SK-N-SH (cell line): ENCODE data around the gene C12orf56. TPM values are rescaled to one million over a fixed set of nuclear protein-coding genes. Genes with fewer than 3 reads are reported as not detected.

Source experiments
- CTCF ChIA-PET: fragments of 300-600, 350-600 bp; formaldehyde crosslinking; extraction: SDS; loops from one replicate; lab custom pipeline; 2021; lab: Yijun Ruan, JAX
- POLR2A ChIA-PET: fragments of 350-600 bp; sonication (Branson Sonifier 250); formaldehyde crosslinking; extraction: SDS; loops from one replicate; lab custom pipeline; 2020; ENCODE audit warnings: antibody characterized with exemption, inconsistent platforms; lab: Yijun Ruan, JAX
- DNase-seq: peaks from one replicate; pipeline ENCODE4 v3.0.0; 2012
- H2AFZ ChIP-seq: fragments of 200-600 bp; sonication (generic); 2 replicates; pipeline ENCODE4 v1.8.1; 2016; ENCODE audit warnings: antibody characterized with exemption, mild to moderate bottlenecking, low read depth
- H3F3A ChIP-seq: fragments of 200-600 bp; sonication (generic); replicated peaks from 2 replicates; pipeline ENCODE3; 2016; ENCODE audit warnings: antibody characterized with exemption, mild to moderate bottlenecking; ENCODE audit not compliant: insufficient read depth
- H3K27ac ChIP-seq, 2 experiments: fragments of 200-500 bp in 1 of 2; fragments of 200-600 bp in 1 of 2; sonication (Bioruptor generic) in 1 of 2; sonication (generic), shearing (Covaris generic) in 1 of 2; 2 replicates each; pipeline versions ENCODE4 v1.5.1 to v1.6.1; 2014 to 2016; ENCODE audit warnings: low read depth in 2 of 2, inconsistent platforms in 1 of 2, low read length in 1 of 2, mild to moderate bottlenecking in 1 of 2, mixed read lengths in 1 of 2
- H3K27me3 ChIP-seq: fragments of 200-600 bp; sonication (generic), shearing (Covaris generic); 2 replicates; pipeline ENCODE4 v1.6.1; 2016; ENCODE audit warnings: mixed run types; ENCODE audit not compliant: insufficient read depth
- H3K36me3 ChIP-seq, 2 experiments: fragments of 200-500 bp in 1 of 2; fragments of 200-600 bp in 1 of 2; sonication (Bioruptor generic) in 1 of 2; sonication (generic) in 1 of 2; replicated peaks in 1 of 2; 2 replicates each; pipeline versions ENCODE3 to v1.5.1; 2014 to 2016; ENCODE audit warnings: low read length in 1 of 2, mild to moderate bottlenecking in 1 of 2; ENCODE audit not compliant: insufficient read depth in 2 of 2, control insufficient read depth in 1 of 2
- H3K4me1 ChIP-seq, 2 experiments: fragments of 200-500 bp in 1 of 2; fragments of 200-600 bp in 1 of 2; sonication (Bioruptor generic) in 1 of 2; sonication (generic), shearing (Covaris generic) in 1 of 2; 2 replicates each; pipeline versions ENCODE4 v1.5.1 to v1.6.1; 2014 to 2016; ENCODE audit warnings: low read depth in 1 of 2, low read length in 1 of 2, mixed run types in 1 of 2; ENCODE audit not compliant: insufficient read depth in 2 of 2, control insufficient read depth in 1 of 2
- H3K4me2 ChIP-seq: fragments of 200-600 bp; sonication (generic), shearing (Covaris generic); 2 replicates; pipeline ENCODE4 v1.6.1; 2017; ENCODE audit warnings: mixed run types
- H3K4me3 ChIP-seq, 2 experiments: fragments of 200-500 bp in 1 of 2; fragments of 200-600 bp in 1 of 2; sonication (Bioruptor generic) in 1 of 2; sonication (generic), shearing (Covaris generic) in 1 of 2; 2 replicates each; pipeline versions ENCODE4 v1.5.1 to v1.8.1; 2014 to 2016; ENCODE audit warnings: low read depth in 2 of 2, inconsistent platforms in 1 of 2, low read length in 1 of 2, mild to moderate bottlenecking in 1 of 2, mixed read lengths in 1 of 2, moderate library complexity in 1 of 2
- H3K79me2 ChIP-seq: fragments of 200-600 bp; sonication (generic); 2 replicates; pipeline ENCODE4 v1.8.1; 2017; ENCODE audit warnings: mild to moderate bottlenecking; ENCODE audit not compliant: insufficient read depth
- H3K9ac ChIP-seq: fragments of 200-600 bp; sonication (generic); 2 replicates; pipeline ENCODE4 v1.6.1; 2017; ENCODE audit warnings: mixed run types
- H3K9me2 ChIP-seq: fragments of 200-600 bp; sonication (generic); 2 replicates; pipeline ENCODE4 v1.6.1; 2017; ENCODE audit warnings: mixed run types
- H3K9me3 ChIP-seq: fragments of 200-600 bp; sonication (generic); 2 replicates; pipeline ENCODE4 v1.6.1; 2017; ENCODE audit warnings: mixed run types, mild to moderate bottlenecking, moderate library complexity
- H4K20me1 ChIP-seq: fragments of 200-600 bp; sonication (generic); 2 replicates; pipeline ENCODE4 v1.6.1; 2017; ENCODE audit warnings: mild to moderate bottlenecking, mixed run types; ENCODE audit not compliant: insufficient read depth
- CHD2 ChIP-seq: fragments of 150-350 bp; IDR thresholded peaks from 2 replicates; pipeline ENCODE4 v1.6.1; 2018; ENCODE audit warnings: low read length; ENCODE audit not compliant: partially characterized antibody
- CTCF ChIP-seq: fragments of 200-600 bp; sonication (generic); IDR thresholded peaks from 2 replicates; pipeline ENCODE4 v1.6.1; 2017; ENCODE audit warnings: antibody characterized with exemption, mild to moderate bottlenecking, moderate library complexity
- ELF1 ChIP-seq: IDR thresholded peaks from 2 replicates; pipeline ENCODE4 v1.4.0; 2012
- EP300 ChIP-seq, 2 experiments: IDR thresholded peaks; 2 replicates each; pipeline versions ENCODE4 v1.4.0 to v1.6.1; 2012; ENCODE audit warnings: borderline replicate concordance in 1 of 2, low read depth in 1 of 2, low read length in 1 of 2
- FOSL2 ChIP-seq: IDR thresholded peaks from 2 replicates; pipeline ENCODE4 v1.4.0; 2012; ENCODE audit warnings: low read depth, mild to moderate bottlenecking, moderate library complexity, borderline replicate concordance
- FOXJ3 ChIP-seq: sonication (generic); formaldehyde crosslinking; IDR thresholded peaks from 2 replicates; pipeline ENCODE4 v1.5.1; 2020; ENCODE audit warnings: mild to moderate bottlenecking, missing genetic modification reagents
- FOXM1 ChIP-seq: IDR thresholded peaks from 2 replicates; pipeline ENCODE4 v1.4.0; 2012; ENCODE audit warnings: low read depth, mild to moderate bottlenecking
- GABPA ChIP-seq: IDR thresholded peaks from 2 replicates; pipeline ENCODE4 v1.4.0; 2012; ENCODE audit warnings: low read depth, mild to moderate bottlenecking
- GATA2 ChIP-seq: sonication (generic); formaldehyde crosslinking; IDR thresholded peaks from 2 replicates; pipeline ENCODE4 v1.5.0; 2020; ENCODE audit warnings: mild to moderate bottlenecking, missing genetic modification reagents
- IRF3 ChIP-seq: fragments of 150-350 bp; IDR thresholded peaks from 2 replicates; pipeline ENCODE4 v1.6.1; 2016; ENCODE audit warnings: mild to moderate bottlenecking, low read depth, low read length
- JUND ChIP-seq: IDR thresholded peaks from 2 replicates; pipeline ENCODE4 v1.4.0; 2012
- MEF2A ChIP-seq: IDR thresholded peaks from 2 replicates; pipeline ENCODE4 v1.4.0; 2012; ENCODE audit warnings: low read depth, borderline replicate concordance
- MXI1 ChIP-seq: IDR thresholded peaks from 2 replicates; pipeline ENCODE4 v1.6.1; 2012; ENCODE audit warnings: mild to moderate bottlenecking, low read depth, low read length, improper control_type of control experiment
- NRF1 ChIP-seq: IDR thresholded peaks from 2 replicates; pipeline ENCODE4 v1.6.1; 2012; ENCODE audit warnings: low read depth, mild to moderate bottlenecking, low read length
- RCOR1 ChIP-seq: fragments of 150-350 bp; IDR thresholded peaks from 2 replicates; pipeline ENCODE4 v1.6.1; 2017; ENCODE audit warnings: antibody characterized with exemption, low read length
- SIN3A ChIP-seq: IDR thresholded peaks from 2 replicates; pipeline ENCODE4 v1.6.1; 2012; ENCODE audit warnings: low read depth, mild to moderate bottlenecking, low read length, moderate library complexity, borderline replicate concordance
- SMC3 ChIP-seq: IDR thresholded peaks from 2 replicates; pipeline ENCODE4 v1.6.1; 2012; ENCODE audit warnings: low read depth, low read length, improper control_type of control experiment
- TEAD4 ChIP-seq: IDR thresholded peaks from 2 replicates; pipeline ENCODE4 v1.4.0; 2012; ENCODE audit warnings: mild to moderate bottlenecking, borderline replicate concordance; ENCODE audit not compliant: insufficient read depth
- YY1 ChIP-seq: IDR thresholded peaks from 2 replicates; pipeline ENCODE4 v1.4.0; 2012; ENCODE audit warnings: low read depth, mild to moderate bottlenecking
- ZBTB33 ChIP-seq: IDR thresholded peaks from 2 replicates; pipeline ENCODE4 v1.4.0; 2012; ENCODE audit warnings: low read depth, borderline replicate concordance
- WGBS: methylation state at CpG from one replicate; pipeline ENCODE4 v1.1.6; 2017; ENCODE audit warnings: low lambda C conversion rate; 5-methylcytosine and 5-hydroxymethylcytosine counted together
- polyA plus RNA-seq, 3 experiments: library from polyadenylated mRNA; depleted of rRNA; stranded (reverse); fragments of >200 nt; gene quantifications; 2 replicates each; pipeline ENCODE4 v1.2.3, GENCODE V29; 2012
- TF ChIP-seq, protein P1 (sequence below): IDR thresholded peaks from 2 replicates; pipeline ENCODE4 v1.6.1; 2012; ENCODE audit warnings: mild to moderate bottlenecking, low read depth, low read length, moderate library complexity
- TF ChIP-seq, protein P2 (sequence below): IDR thresholded peaks from 2 replicates; pipeline ENCODE4 v1.4.0; 2012; ENCODE audit warnings: low read depth
- TF ChIP-seq, protein P3 (sequence below): IDR thresholded peaks from 2 replicates; pipeline ENCODE4 v1.4.0; 2012; ENCODE audit warnings: low read depth, borderline replicate concordance

Gene C12orf56
- polyA plus RNA-seq, 1 of the 3 experiments (the other 2 are of a cell fraction): not detected

- no peaks in the 10 kb centered on the region for H3K9me3 ChIP-seq
- peaks cover 28% of the 10 kb centered on the region for H4K20me1 ChIP-seq
- peak overlapping the region; percentile 57 for H2AFZ ChIP-seq
- POLR2A ChIA-PET: interaction anchor here (0.6 kb wide), 1 partner anchor 13 kb away, joined by 3 read pairs; no protein-coding TSS in a partner anchor
- peaks cover 15% of the 10 kb centered on the region for H3F3A ChIP-seq
- WGBS: 0% methylated on average over 8 of the region's 78 CpGs
- peak overlapping the region; percentile 78 to 96 for H3K4me3 ChIP-seq
- no peaks in the 10 kb centered on the region for H3K9me2 ChIP-seq
- H3K4me1 ChIP-seq: peaks cover 3 to 14% of the 10 kb centered on the region in 2 experiments; a peak in 2 of 4 replicates
- peaks cover 48% of the 10 kb centered on the region for H3K79me2 ChIP-seq
- peak; percentile 82 for DNase-seq
- CTCF ChIA-PET: interaction anchor here (1.3 to 1.4 kb wide), 2 partner anchors 12 to 578 kb away, joined by 3 read pairs; no protein-coding TSS in a partner anchor
- peak overlapping the region; percentile 95 to 99 for H3K27ac ChIP-seq
- H3K36me3 ChIP-seq: peaks cover 0 to 5% of the 10 kb centered on the region in 2 experiments
- H3K4me2 ChIP-seq: peak overlapping the region; percentile 89
- peak overlapping the region; percentile 100 for H3K9ac ChIP-seq
- H3K27me3 ChIP-seq: no peaks in the 10 kb centered on the region
- TF ChIP-seq FOSL2: no peak
- no peak for TF ChIP-seq CTCF
- TF ChIP-seq FOXM1: no peak
- no peak for TF ChIP-seq RCOR1
- TF ChIP-seq, protein P1, sequence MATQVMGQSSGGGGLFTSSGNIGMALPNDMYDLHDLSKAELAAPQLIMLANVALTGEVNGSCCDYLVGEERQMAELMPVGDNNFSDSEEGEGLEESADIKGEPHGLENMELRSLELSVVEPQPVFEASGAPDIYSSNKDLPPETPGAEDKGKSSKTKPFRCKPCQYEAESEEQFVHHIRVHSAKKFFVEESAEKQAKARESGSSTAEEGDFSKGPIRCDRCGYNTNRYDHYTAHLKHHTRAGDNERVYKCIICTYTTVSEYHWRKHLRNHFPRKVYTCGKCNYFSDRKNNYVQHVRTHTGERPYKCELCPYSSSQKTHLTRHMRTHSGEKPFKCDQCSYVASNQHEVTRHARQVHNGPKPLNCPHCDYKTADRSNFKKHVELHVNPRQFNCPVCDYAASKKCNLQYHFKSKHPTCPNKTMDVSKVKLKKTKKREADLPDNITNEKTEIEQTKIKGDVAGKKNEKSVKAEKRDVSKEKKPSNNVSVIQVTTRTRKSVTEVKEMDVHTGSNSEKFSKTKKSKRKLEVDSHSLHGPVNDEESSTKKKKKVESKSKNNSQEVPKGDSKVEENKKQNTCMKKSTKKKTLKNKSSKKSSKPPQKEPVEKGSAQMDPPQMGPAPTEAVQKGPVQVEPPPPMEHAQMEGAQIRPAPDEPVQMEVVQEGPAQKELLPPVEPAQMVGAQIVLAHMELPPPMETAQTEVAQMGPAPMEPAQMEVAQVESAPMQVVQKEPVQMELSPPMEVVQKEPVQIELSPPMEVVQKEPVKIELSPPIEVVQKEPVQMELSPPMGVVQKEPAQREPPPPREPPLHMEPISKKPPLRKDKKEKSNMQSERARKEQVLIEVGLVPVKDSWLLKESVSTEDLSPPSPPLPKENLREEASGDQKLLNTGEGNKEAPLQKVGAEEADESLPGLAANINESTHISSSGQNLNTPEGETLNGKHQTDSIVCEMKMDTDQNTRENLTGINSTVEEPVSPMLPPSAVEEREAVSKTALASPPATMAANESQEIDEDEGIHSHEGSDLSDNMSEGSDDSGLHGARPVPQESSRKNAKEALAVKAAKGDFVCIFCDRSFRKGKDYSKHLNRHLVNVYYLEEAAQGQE: no peak; the same call in 1 of the 2 replicates
- TF ChIP-seq EP300 (IDR thresholded peaks at IDR 0.05; ENCODE audit: borderline replicate concordance in 1 of 2, low read depth in 1 of 2, low read length in 1 of 2): 0 out of 4 replicates have a peak, but pooled peaks of 1 of the 2 experiments have one; percentile 25
- TF ChIP-seq FOXJ3 (CRISPR knock-in tag): no peak
- no peak for TF ChIP-seq GABPA
- no peak for TF ChIP-seq ELF1
- TF ChIP-seq NRF1: no peak
- TF ChIP-seq TEAD4: no peak
- TF ChIP-seq YY1: 0 out of 2 replicates have a peak, but pooled peaks have one; percentile 33
- TF ChIP-seq JUND: no peak
- TF ChIP-seq, protein P2, sequence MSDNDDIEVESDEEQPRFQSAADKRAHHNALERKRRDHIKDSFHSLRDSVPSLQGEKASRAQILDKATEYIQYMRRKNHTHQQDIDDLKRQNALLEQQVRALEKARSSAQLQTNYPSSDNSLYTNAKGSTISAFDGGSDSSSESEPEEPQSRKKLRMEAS: peak; percentile 95
- TF ChIP-seq SMC3: no peak
- no peak for TF ChIP-seq GATA2 (CRISPR knock-in tag)
- 0 out of 2 replicates have a peak, but pooled peaks have one; percentile 10 for TF ChIP-seq SIN3A
- TF ChIP-seq, protein P3, sequence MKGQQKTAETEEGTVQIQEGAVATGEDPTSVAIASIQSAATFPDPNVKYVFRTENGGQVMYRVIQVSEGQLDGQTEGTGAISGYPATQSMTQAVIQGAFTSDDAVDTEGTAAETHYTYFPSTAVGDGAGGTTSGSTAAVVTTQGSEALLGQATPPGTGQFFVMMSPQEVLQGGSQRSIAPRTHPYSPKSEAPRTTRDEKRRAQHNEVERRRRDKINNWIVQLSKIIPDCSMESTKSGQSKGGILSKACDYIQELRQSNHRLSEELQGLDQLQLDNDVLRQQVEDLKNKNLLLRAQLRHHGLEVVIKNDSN: no peak
- no peak for TF ChIP-seq CHD2
- TF ChIP-seq IRF3: no peak
- TF ChIP-seq MEF2A: no peak
- peak; percentile 69; the same call in 1 of the 2 replicates for TF ChIP-seq MXI1
- TF ChIP-seq ZBTB33: no peak
These were observed 14.1 kb upstream of the C12orf56 start for GRCh38 chr12:64404470-64405256.
